Endodermal cell (in vitro differentiated cells): ENCODE results near the gene CAMTA1. TPM values are rescaled to one million over a fixed set of nuclear protein-coding genes. Genes with fewer than 3 reads are reported as not detected.

Source experiments
- DNase-seq: peaks from one replicate; pipeline ENCODE4 v3.0.0-alpha.2; 2017
- H3K27ac ChIP-seq: 2 replicates; pipeline ENCODE4 v1.5.1; 2013; ENCODE audit warnings: mild to moderate bottlenecking, low read depth, low read length, moderate library complexity
- H3K27me3 ChIP-seq: 2 replicates; pipeline ENCODE4 v1.6.1; 2013; ENCODE audit warnings: mild to moderate bottlenecking, low read length, moderate library complexity; ENCODE audit not compliant: insufficient read depth, control insufficient read depth, poor library complexity, severe bottlenecking
- H3K36me3 ChIP-seq: 2 replicates; pipeline ENCODE4 v1.7.0; 2013; ENCODE audit warnings: mild to moderate bottlenecking, low read length, moderate library complexity; ENCODE audit not compliant: control insufficient read depth, insufficient read depth
- H3K4me1 ChIP-seq: one replicate; pipeline ENCODE4 v1.7.0; 2013; ENCODE audit warnings: low read length; ENCODE audit not compliant: control insufficient read depth, insufficient read depth
- H3K4me3 ChIP-seq: 2 replicates; pipeline ENCODE4 v1.5.1; 2013; ENCODE audit warnings: mild to moderate bottlenecking, low read length, moderate library complexity
- H3K9ac ChIP-seq: 2 replicates; pipeline ENCODE4 v1.6.1; 2013; ENCODE audit warnings: mild to moderate bottlenecking, low read length, moderate library complexity; ENCODE audit not compliant: poor library complexity, severe bottlenecking; ENCODE audit errors: extremely low read depth
- H3K9me3 ChIP-seq: 2 replicates; pipeline ENCODE4 v1.6.1; 2013; ENCODE audit warnings: mild to moderate bottlenecking, low read length, moderate library complexity; ENCODE audit not compliant: control insufficient read depth
- H3K27ac Mint-ChIP-seq: 2 replicates; pipeline ENCODE4 v1.8.0; 2020; ENCODE audit warnings: mixed read lengths
- H3K27me3 Mint-ChIP-seq: 2 replicates; pipeline ENCODE4 v1.8.0; 2021; ENCODE audit warnings: mild to moderate bottlenecking, mixed read lengths; ENCODE audit not compliant: insufficient read depth
- H3K36me3 Mint-ChIP-seq: 2 replicates; pipeline ENCODE4 v1.8.0; 2020; ENCODE audit warnings: low read depth, mixed read lengths
- H3K4me1 Mint-ChIP-seq: 2 replicates; pipeline ENCODE4 v1.8.0; 2020; ENCODE audit warnings: mixed read lengths
- H3K4me3 Mint-ChIP-seq: 2 replicates; pipeline ENCODE4 v1.8.0; 2020; ENCODE audit warnings: mild to moderate bottlenecking, moderate library complexity, mixed read lengths
- H3K9me3 Mint-ChIP-seq: 2 replicates; pipeline ENCODE4 v1.8.0; 2020; ENCODE audit warnings: mild to moderate bottlenecking, mixed read lengths
- WGBS, 2 experiments: methylation state at CpG; one replicate each; pipeline versions ENCODE4 v1.1.5 to v1.1.7; 2013; ENCODE audit warnings: missing lambda C conversion rate in 2 of 2, mixed read lengths in 1 of 2; ENCODE audit not compliant: insufficient coverage in 1 of 2, insufficient read length in 1 of 2; 5-methylcytosine and 5-hydroxymethylcytosine counted together
- total RNA-seq, 2 donors: library from RNA; stranded (reverse); fragmentation: NEBNext Ultra II Directional in 1 of 2; extraction: Animal tissue kit (Norgen Biotek cat#: 25700) in 1 of 2; gene quantifications; 2 replicates in 1 of 2; 3 replicates in 1 of 2; pipeline ENCODE4 v1.2.1, GENCODE V29; 2021
- TF ChIP-seq, protein P1 (sequence below): fragments of 200-600 bp; sonication (generic); conservative IDR thresholded peaks from 2 replicates; pipeline ENCODE4 v1.5.0; 2021; ENCODE audit warnings: antibody characterized with exemption, mild to moderate bottlenecking

The CAMTA1 gene
- total RNA-seq, 2 donors from 2014 or later: 123 to 137 TPM

DNA sequence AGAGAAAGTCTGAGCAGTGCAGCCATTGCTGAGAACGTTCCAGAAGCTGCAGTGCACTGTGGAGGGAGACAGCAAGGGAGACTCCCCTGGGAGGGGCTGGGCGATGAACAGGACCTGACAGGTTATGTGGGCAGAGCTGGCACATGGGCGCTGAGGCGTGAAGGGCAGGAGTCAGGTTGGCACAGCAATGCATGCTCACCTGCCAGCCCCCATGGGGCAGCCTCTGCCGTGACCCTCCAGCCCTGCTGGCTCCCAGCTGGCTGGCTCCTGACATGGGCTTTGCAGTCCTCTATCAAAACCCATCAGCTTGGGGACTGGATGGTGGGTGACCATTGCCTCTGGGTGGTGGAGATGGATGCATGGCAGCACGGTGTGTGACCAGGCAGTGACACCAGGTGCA is 300.3 kb downstream of the CAMTA1 start:
- H3K27ac ChIP-seq: no peak overlapping the region
- H3K4me1 ChIP-seq: no peaks in the 10 kb centered on the region
- no peaks in the 10 kb centered on the region for H3K36me3 Mint-ChIP-seq
- H3K27ac Mint-ChIP-seq: no peak overlapping the region
- 92% methylated on average over 4 to 6 of the region's 6 CpGs for WGBS, 2 experiments
- peaks cover 7% of the 10 kb centered on the region for H3K9me3 Mint-ChIP-seq
- no peaks in the 10 kb centered on the region for H3K36me3 ChIP-seq
- peaks cover 5% of the 10 kb centered on the region for H3K27me3 ChIP-seq
- no peak for DNase-seq
- H3K4me3 ChIP-seq: no peak overlapping the region
- H3K9ac ChIP-seq: no peak overlapping the region
- no peak overlapping the region for H3K4me3 Mint-ChIP-seq
- TF ChIP-seq, protein P1, sequence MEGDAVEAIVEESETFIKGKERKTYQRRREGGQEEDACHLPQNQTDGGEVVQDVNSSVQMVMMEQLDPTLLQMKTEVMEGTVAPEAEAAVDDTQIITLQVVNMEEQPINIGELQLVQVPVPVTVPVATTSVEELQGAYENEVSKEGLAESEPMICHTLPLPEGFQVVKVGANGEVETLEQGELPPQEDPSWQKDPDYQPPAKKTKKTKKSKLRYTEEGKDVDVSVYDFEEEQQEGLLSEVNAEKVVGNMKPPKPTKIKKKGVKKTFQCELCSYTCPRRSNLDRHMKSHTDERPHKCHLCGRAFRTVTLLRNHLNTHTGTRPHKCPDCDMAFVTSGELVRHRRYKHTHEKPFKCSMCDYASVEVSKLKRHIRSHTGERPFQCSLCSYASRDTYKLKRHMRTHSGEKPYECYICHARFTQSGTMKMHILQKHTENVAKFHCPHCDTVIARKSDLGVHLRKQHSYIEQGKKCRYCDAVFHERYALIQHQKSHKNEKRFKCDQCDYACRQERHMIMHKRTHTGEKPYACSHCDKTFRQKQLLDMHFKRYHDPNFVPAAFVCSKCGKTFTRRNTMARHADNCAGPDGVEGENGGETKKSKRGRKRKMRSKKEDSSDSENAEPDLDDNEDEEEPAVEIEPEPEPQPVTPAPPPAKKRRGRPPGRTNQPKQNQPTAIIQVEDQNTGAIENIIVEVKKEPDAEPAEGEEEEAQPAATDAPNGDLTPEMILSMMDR: no peak
- H3K4me1 Mint-ChIP-seq: peaks cover 3% of the 10 kb centered on the region
- H3K9me3 ChIP-seq: no peaks in the 10 kb centered on the region
- H3K27me3 Mint-ChIP-seq: no peaks in the 10 kb centered on the region

DNA sequence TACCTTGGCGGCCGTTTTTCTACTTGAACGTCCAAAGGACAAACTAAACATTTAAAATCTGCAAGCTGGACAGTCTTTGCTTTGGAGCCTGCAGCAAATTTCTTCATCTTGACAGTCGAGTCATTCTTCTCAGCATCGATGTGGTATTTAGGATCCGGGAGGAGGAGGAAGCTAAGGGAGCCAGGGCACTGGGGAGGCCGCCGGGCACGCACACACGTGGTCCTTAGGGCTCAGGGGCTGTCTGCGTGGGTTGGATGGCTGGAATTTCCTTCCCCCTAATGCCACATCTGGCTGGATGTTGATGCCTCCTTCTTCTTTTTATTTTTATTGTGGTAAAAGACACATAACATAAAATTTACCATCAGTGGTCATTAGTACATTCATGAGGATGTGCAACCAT is 300.9 kb downstream of the CAMTA1 start:
- Mint-ChIP-seq H3K4me3 (no peak overlapping the region), H3K27me3 (no peaks in the 10 kb centered on the region), H3K27ac (no peak overlapping the region), H3K36me3 (no peaks in the 10 kb centered on the region), H3K9me3 (peaks cover 1% of the 10 kb centered on the region), H3K4me1 (peaks cover 3% of the 10 kb centered on the region)
- H3K27me3 ChIP-seq: peaks cover 6% of the 10 kb centered on the region
- TF ChIP-seq, protein P1: no peak
- H3K4me3 ChIP-seq: no peak overlapping the region
- H3K27ac ChIP-seq: no peak overlapping the region
- H3K9ac ChIP-seq: no peak overlapping the region
- no peak for DNase-seq
- WGBS, 2 experiments: 95 to 97% methylated on average over 4 to 11 of the region's 11 CpGs
- H3K4me1 ChIP-seq: no peaks in the 10 kb centered on the region
- no peaks in the 10 kb centered on the region for H3K9me3 ChIP-seq
- no peaks in the 10 kb centered on the region for H3K36me3 ChIP-seq

DNA sequence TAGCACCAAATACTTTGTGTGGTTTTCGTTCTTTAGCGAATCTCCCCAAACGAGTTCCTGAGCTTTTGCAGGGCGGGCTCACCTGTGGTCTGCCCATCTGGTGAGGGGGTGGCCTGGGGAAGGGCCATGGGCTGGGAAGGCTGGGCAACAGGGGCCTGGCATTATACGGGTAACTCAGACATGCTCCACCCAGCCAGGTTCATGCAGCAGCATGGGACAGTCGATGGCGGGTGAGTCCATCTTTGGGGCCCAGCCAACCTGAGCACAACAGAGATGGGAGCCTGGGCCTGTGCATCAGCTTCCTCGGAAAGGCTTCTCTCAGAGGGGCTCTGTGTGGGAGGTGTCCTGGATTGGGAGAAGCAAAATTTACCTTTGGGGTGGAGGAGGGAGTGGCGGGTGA is 302.6 kb downstream of the CAMTA1 start:
- peaks cover 3% of the 10 kb centered on the region for H3K27me3 Mint-ChIP-seq
- H3K9me3 Mint-ChIP-seq: no peaks in the 10 kb centered on the region
- TF ChIP-seq, protein P1: no peak
- no peak overlapping the region for H3K9ac ChIP-seq
- no peak overlapping the region for H3K4me3 Mint-ChIP-seq
- no peak overlapping the region for H3K27ac ChIP-seq
- no peaks in the 10 kb centered on the region for H3K36me3 Mint-ChIP-seq
- H3K4me3 ChIP-seq: no peak overlapping the region
- peaks cover 3% of the 10 kb centered on the region for H3K4me1 Mint-ChIP-seq
- no peak for DNase-seq
- WGBS, 2 experiments: 91 to 97% methylated on average over 5 to 9 of the region's 9 CpGs
- no peaks in the 10 kb centered on the region for H3K36me3 ChIP-seq
- no peaks in the 10 kb centered on the region for H3K9me3 ChIP-seq
- no peaks in the 10 kb centered on the region for H3K4me1 ChIP-seq
- H3K27ac Mint-ChIP-seq: no peak overlapping the region
- peaks cover 18% of the 10 kb centered on the region for H3K27me3 ChIP-seq
